Natural killer cell (primary cell): Measurements from ENCODE around the gene HLA-DPB1. TPM values are rescaled to one million over a fixed set of nuclear protein-coding genes. Genes with fewer than 3 reads are reported as not detected.

ENCODE experiments used
- ATAC-seq, 3 donors: fragments of 150-1000 bp in 2 of 3; fragments of 200-7000 bp in 1 of 3; cut with Tn5 transposase; 1 replicate in 1 of 3; 2 replicates in 2 of 3; pipeline ENCODE4 v1.10.0; 2021; ENCODE audit warnings: mild to moderate bottlenecking in 2 of 3, moderate library complexity in 2 of 3
- DNase-seq, 2 donors: peaks; one replicate each; pipeline versions ENCODE4 v3.0.0 to v3.0.0-alpha.2; 2013 to 2021; ENCODE audit warnings: mixed read lengths in 1 of 2
- H3K27ac ChIP-seq: one replicate; pipeline ENCODE4 v1.5.1; 2013; ENCODE audit warnings: mild to moderate bottlenecking, low read length
- H3K27me3 ChIP-seq: one replicate; pipeline ENCODE4 v1.6.1; 2013; ENCODE audit warnings: low read length; ENCODE audit not compliant: control insufficient read depth, insufficient read depth
- H3K36me3 ChIP-seq: one replicate; pipeline ENCODE4 v1.6.1; 2013; ENCODE audit warnings: low read length; ENCODE audit not compliant: control insufficient read depth, insufficient read depth
- H3K4me1 ChIP-seq: one replicate; pipeline ENCODE4 v1.6.1; 2013; ENCODE audit warnings: low read length; ENCODE audit not compliant: control insufficient read depth, insufficient read depth
- H3K4me3 ChIP-seq: one replicate; pipeline ENCODE4 v1.5.1; 2013; ENCODE audit warnings: low read length
- H3K9me3 ChIP-seq: one replicate; pipeline ENCODE4 v1.6.1; 2013; ENCODE audit warnings: low read length; ENCODE audit not compliant: control insufficient read depth, insufficient read depth
- H3K27ac Mint-ChIP-seq, 2 donors: one replicate each; pipeline ENCODE4 v1.8.0; 2022; ENCODE audit warnings: mild to moderate bottlenecking in 2 of 2, mixed read lengths in 2 of 2, moderate library complexity in 1 of 2
- H3K27me3 Mint-ChIP-seq, 2 donors: one replicate each; pipeline ENCODE4 v1.8.0; 2022; ENCODE audit warnings: low read depth in 2 of 2, mixed read lengths in 2 of 2
- H3K36me3 Mint-ChIP-seq: one replicate; pipeline ENCODE4 v1.8.0; 2022; ENCODE audit warnings: mixed read lengths
- H3K4me1 Mint-ChIP-seq, 2 donors: one replicate each; pipeline ENCODE4 v1.8.0; 2022; ENCODE audit warnings: mixed read lengths in 2 of 2
- H3K4me3 Mint-ChIP-seq: one replicate; pipeline ENCODE4 v1.8.0; 2022; ENCODE audit warnings: mild to moderate bottlenecking, moderate library complexity, mixed read lengths
- H3K9me3 Mint-ChIP-seq, 2 donors: one replicate each; pipeline ENCODE4 v1.8.0; 2022; ENCODE audit warnings: mixed read lengths in 2 of 2
- WGBS: methylation state at CpG from one replicate; pipeline ENCODE4 v1.1.7; 2013; ENCODE audit warnings: missing lambda C conversion rate; ENCODE audit not compliant: insufficient coverage; 5-methylcytosine and 5-hydroxymethylcytosine counted together
- intact Hi-C: fragments of 100-400 bp; cut with micrococcal nuclease; formaldehyde crosslinking; loops from one replicate; pipeline ENCODE4 v1.14.2; 2022
- total RNA-seq, 4 donors: library from RNA; stranded (reverse); fragments of 120-200 nt in 1 of 4; gene quantifications; one replicate each; pipeline versions ENCODE4 v1.2.3 to v1.2.4, GENCODE V29; 2013 to 2022
- TF ChIP-seq, protein P1 (sequence below): fragments of 200-600 bp; IDR thresholded peaks from one replicate; pipeline ENCODE4 v1.8.0; 2022; ENCODE audit warnings: antibody characterized with exemption

Gene HLA-DPB1
- total RNA-seq, 3 donors from 2014 or later (not counting 1 experiment from before 2014, with no cell fraction given), result 55.2 to 131 (median 77.1) TPM

DNA sequence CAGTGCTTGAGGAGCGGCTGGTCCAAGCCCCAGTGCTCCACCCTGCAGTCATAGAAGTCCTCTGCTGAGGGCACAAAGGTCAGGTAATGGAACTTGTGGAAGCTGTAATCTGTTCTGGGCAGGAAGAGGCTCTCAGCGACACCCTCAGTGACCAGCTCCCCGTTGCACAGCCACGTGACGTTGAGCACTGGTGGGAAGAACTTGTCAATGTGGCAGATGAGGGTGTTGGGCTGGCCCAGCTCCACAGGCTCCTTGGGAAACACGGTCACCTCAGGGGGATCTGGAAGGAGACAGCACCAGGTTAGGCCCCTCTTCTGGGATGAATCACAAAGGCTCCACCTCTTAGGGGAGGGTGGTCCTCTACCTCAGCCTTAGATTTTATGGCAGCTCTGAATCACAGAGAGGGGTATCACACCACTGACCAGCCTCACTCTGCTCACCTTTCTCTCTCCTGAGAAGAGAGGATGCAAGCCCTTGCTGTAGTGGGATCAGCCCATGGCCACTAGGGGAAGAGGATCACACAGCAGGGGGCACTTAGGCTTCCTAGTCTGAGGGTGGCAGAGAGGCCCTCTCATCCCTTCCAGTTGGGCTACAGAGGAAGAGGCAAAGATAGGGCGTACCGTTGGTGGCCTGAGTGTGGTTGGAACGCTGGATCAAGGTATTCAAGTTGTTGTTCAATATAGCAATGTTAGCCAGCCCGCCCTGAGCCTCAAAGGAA is 6.6 kb upstream of the HLA-DPB1 start:
- Histone ChIP-seq H3K27me3 (no peaks in the 10 kb centered on the region), H3K36me3 (peaks cover 45% of the 10 kb centered on the region), H3K4me1 (peaks cover 30% of the 10 kb centered on the region), H3K27ac (no peak overlapping the region), H3K9me3 (no peaks in the 10 kb centered on the region), H3K4me3 (no peak overlapping the region)
- Mint-ChIP-seq H3K9me3 (no peaks in the 10 kb centered on the region), H3K4me3 (no peak overlapping the region), H3K4me1 (peaks cover 31 to 34% of the 10 kb centered on the region in 2 donors), H3K27me3 (peaks cover 0 to 3% of the 10 kb centered on the region in 2 donors), H3K36me3 (peaks cover 39% of the 10 kb centered on the region), H3K27ac (no peak overlapping the region)
- intact Hi-C loops, result no loop called here
- TF ChIP-seq, protein P1, sequence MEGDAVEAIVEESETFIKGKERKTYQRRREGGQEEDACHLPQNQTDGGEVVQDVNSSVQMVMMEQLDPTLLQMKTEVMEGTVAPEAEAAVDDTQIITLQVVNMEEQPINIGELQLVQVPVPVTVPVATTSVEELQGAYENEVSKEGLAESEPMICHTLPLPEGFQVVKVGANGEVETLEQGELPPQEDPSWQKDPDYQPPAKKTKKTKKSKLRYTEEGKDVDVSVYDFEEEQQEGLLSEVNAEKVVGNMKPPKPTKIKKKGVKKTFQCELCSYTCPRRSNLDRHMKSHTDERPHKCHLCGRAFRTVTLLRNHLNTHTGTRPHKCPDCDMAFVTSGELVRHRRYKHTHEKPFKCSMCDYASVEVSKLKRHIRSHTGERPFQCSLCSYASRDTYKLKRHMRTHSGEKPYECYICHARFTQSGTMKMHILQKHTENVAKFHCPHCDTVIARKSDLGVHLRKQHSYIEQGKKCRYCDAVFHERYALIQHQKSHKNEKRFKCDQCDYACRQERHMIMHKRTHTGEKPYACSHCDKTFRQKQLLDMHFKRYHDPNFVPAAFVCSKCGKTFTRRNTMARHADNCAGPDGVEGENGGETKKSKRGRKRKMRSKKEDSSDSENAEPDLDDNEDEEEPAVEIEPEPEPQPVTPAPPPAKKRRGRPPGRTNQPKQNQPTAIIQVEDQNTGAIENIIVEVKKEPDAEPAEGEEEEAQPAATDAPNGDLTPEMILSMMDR, result no peak
- 96% methylated on average over 10 of the region's 10 CpGs for WGBS
- ATAC-seq, result no peak
- DNase-seq, result no peak

DNA sequence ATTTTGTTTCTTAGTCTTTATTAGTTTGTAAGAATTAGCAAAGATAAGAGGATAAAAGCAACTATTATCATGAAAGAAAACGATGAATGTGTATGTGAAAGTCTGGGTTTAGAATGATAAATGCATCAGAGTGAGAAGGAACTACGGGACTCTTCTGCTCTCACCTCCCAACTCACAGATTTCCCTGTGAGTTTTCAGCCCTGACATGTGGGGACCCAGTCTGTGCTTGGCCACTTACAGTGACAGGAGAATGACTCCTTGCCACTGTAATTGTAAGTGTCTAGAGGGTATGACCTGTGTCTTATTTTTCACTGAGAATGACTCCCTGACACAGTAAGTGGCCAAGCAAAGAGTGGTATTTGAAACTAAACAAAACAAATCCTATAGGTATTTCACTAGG is 4.9 kb upstream of the HLA-DPB1 start:
- H3K36me3 ChIP-seq, result peaks cover 38% of the 10 kb centered on the region
- WGBS, result 52% methylated on average over 2 of the region's 2 CpGs

DNA sequence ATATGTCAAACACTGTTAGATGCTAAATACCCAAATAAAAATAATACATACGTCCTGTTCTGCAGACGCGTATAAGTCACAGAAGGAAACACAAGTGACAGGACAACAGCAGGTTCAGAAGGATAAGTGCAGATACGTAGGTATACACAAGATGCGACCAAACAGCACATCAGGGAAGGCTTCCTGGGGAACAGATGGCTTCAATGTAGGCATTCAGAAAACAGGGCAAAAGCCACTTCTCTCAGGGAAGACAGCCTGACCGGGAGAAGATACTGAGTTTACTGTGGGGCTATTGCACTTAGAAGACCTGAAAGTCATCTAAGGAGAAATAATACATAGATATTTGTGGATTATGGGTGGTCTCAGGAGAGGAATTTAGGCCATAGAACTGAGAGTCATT is 4.2 kb upstream of the HLA-DPB1 start:
- H3K27me3 ChIP-seq, result no peaks in the 10 kb centered on the region
- DNase-seq (no peak), ATAC-seq (no peak)
- peaks cover 32% of the 10 kb centered on the region for H3K36me3 ChIP-seq
- peaks cover 43% of the 10 kb centered on the region for H3K4me1 ChIP-seq
- peak overlapping the region; percentile 10 for H3K27ac ChIP-seq
- peaks cover 0 to 3% of the 10 kb centered on the region in 2 donors for H3K27me3 Mint-ChIP-seq
- no peaks in the 10 kb centered on the region for H3K9me3 ChIP-seq
- peaks cover 47 to 51% of the 10 kb centered on the region in 2 donors for H3K4me1 Mint-ChIP-seq
- 43% methylated on average over 6 of the region's 6 CpGs for WGBS
- H3K36me3 Mint-ChIP-seq, result peaks cover 23% of the 10 kb centered on the region
- peak overlapping the region; percentile 42 for H3K4me3 Mint-ChIP-seq
- H3K27ac Mint-ChIP-seq, result peak overlapping the region; percentile 63 to 82
- H3K9me3 Mint-ChIP-seq, result no peaks in the 10 kb centered on the region
- H3K4me3 ChIP-seq, result peak overlapping the region; percentile 57
- TF ChIP-seq, protein P1, result no peak
- intact Hi-C loops, result no loop called here

More for the DNA sequence above, 4.9 kb upstream of the HLA-DPB1 start:
- H3K27ac ChIP-seq, result peak overlapping the region; percentile 7
- TF ChIP-seq, protein P1, result no peak
- Mint-ChIP-seq H3K27ac (peak overlapping the region in 1 of 2 donors; percentile 63), H3K4me1 (peaks cover 40 to 45% of the 10 kb centered on the region in 2 donors), H3K36me3 (peaks cover 30% of the 10 kb centered on the region), H3K4me3 (peak overlapping the region; percentile 42), H3K9me3 (no peaks in the 10 kb centered on the region), H3K27me3 (peaks cover 0 to 3% of the 10 kb centered on the region in 2 donors)
- intact Hi-C loops, result no loop called here
- ATAC-seq (no peak), DNase-seq (no peak)
- H3K4me3 ChIP-seq, result peak overlapping the region; percentile 57
- no peaks in the 10 kb centered on the region for H3K9me3 ChIP-seq
- no peaks in the 10 kb centered on the region for H3K27me3 ChIP-seq
- peaks cover 37% of the 10 kb centered on the region for H3K4me1 ChIP-seq
